Heart left ventricle (tissue), 13 donors: ENCODE measurements around the gene KCND1.

Source experiments
- CTCF ChIP-seq, 12 donors: fragments of 200-600 bp; sonication (generic) in 4 of 12; IDR thresholded peaks; one replicate each; pipeline versions ENCODE4 v1.5.0 to v1.8.0; 2018 to 2022; ENCODE audit warnings: antibody characterized with exemption in 12 of 12, mild to moderate bottlenecking in 5 of 12
- POLR2A ChIP-seq, 2 donors: fragments of 450-650 bp; IDR thresholded peaks; one replicate each; pipeline ENCODE4 v1.6.1; 2017; ENCODE audit warnings: antibody characterized with exemption in 2 of 2, mild to moderate bottlenecking in 2 of 2, moderate library complexity in 2 of 2
- donor health status: ischemic (EF 13 %, LVEDD 7.1; RV severe dilation, severe dysfunction).
- donor health status: DM: no; HTN: yes; CAD: no.
- donor health status: DM: no; HTN: no; CAD: no.
- donor health status: ischemic (EF 25% LVEDD 6.9; RV normal size, moderate dysfunction).
- donor health status: ischemic (EF 25% LVEDD 5.7; RV mildly dilated, moderate dysfunction).
- donor health status: ischemic (EF 35%, LVEDD 5.7; RV mildly dilated, moderate dysfunction).
- donor health status: nonischemic (EF 11% LVEDD 7.7; RV severe dilation, severe dysfunction).
- donor health status: DM: yes; HTN: yes; CAD: no.
- donor health status: PGD.
- donor health status: ischemic (EF 29% LVEDD 5.4; RV normal size, mild dysfunction).
- donor health status: nonischemic (EF 23%, LVEDD 6.1; RV moderate dilation, normal function).

- TF ChIP-seq CTCF (IDR thresholded peaks at IDR 0.05): no peak
- no peak for TF ChIP-seq POLR2A (IDR thresholded peaks at IDR 0.05)
Observed at GRCh38 chrX:48960291-48960690, 11.4 kb downstream of the KCND1 start.
